Vagina (tissue), 2 donors: ENCODE results near the gene LGALS1. TPM values are rescaled to one million over a fixed set of nuclear protein-coding genes. Genes with fewer than 3 reads are reported as not detected.
"Not testable (repeated sequence)": the region's sequence is repeated elsewhere in the genome, so short reads cannot be mapped to it uniquely, and the experiment has no call there.

ENCODE experiments used
- DNase-seq, 2 donors: peaks; one replicate each; pipeline ENCODE4 v3.0.0-alpha.2; 2017; ENCODE audit errors: extremely low spot score in 2 of 2
- H3K27ac ChIP-seq: fragments of 200-600 bp; sonication (generic); one replicate; pipeline ENCODE4 v1.5.1; 2019
- H3K27me3 ChIP-seq: fragments of 200-600 bp; sonication (generic); one replicate; pipeline ENCODE4 v1.5.1; 2019
- H3K36me3 ChIP-seq, 2 donors: fragments of 200-600 bp; sonication (generic); one replicate each; pipeline ENCODE4 v1.5.1; 2017 to 2019
- H3K4me1 ChIP-seq: fragments of 200-600 bp; sonication (generic); one replicate; pipeline ENCODE4 v1.5.1; 2019
- H3K4me3 ChIP-seq, 2 donors: fragments of 200-600 bp; sonication (generic); 1 replicate in 1 of 2; 2 replicates in 1 of 2; pipeline ENCODE4 v1.5.1; 2016 to 2019
- H3K9me3 ChIP-seq: fragments of 200-600 bp; sonication (generic); one replicate; pipeline ENCODE4 v1.5.1; 2019
- POLR2A ChIP-seq, 2 donors: fragments of 450-650 bp; IDR thresholded peaks; one replicate each; pipeline ENCODE4 v1.6.1; 2017; ENCODE audit warnings: antibody characterized with exemption in 2 of 2, mild to moderate bottlenecking in 2 of 2, moderate library complexity in 2 of 2
- POLR2AphosphoS5 ChIP-seq, 2 donors: sonication (generic); formaldehyde crosslinking; IDR thresholded peaks; one replicate each; pipeline ENCODE4 v1.9.0; 2017; ENCODE audit warnings: antibody characterized with exemption in 2 of 2, mild to moderate bottlenecking in 2 of 2, low read depth in 1 of 2; ENCODE audit not compliant: insufficient read depth in 1 of 2
- intact Hi-C: fragments of 100-400 bp; cut with DNase I; formaldehyde crosslinking; loops from one replicate; pipeline ENCODE4 v1.15.1; 2023
- total RNA-seq: library from RNA; depleted of rRNA; stranded (reverse); fragments of >200 nt; gene quantifications from one replicate; pipeline ENCODE4 v1.2.3, GENCODE V29; 2016
- TF ChIP-seq, protein P1 (sequence below), 3 experiments: fragments of 450-650 bp in 2 of 3; fragments of 200-600 bp in 1 of 3; sonication (generic) in 1 of 3; IDR thresholded peaks; one replicate each; pipeline ENCODE4 v1.5.1; 2017 to 2019; ENCODE audit warnings: antibody characterized with exemption in 3 of 3, mild to moderate bottlenecking in 2 of 3, moderate library complexity in 2 of 3

Gene LGALS1
- total RNA-seq, 1 donor from 2014 or later, result 1,638 TPM

DNA sequence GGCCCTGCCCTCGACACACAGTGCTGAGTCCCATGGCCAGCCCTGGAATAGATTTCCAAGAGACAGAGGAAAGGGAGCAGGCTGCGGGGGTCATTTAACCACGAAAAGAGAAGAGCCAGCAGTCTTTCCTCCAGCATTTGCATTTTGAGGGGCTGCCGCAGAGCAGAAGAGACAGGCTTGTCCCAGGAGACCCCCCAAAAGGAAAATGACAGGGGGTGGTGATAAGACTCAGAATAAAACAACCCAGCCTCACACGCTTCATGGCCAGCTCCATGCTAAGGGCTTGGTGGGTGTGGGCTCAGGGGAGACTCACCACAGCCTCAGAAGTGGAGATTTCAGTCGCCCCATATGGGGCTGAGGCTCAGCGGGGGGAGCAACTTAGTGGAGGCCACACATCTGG is 38.3 kb downstream of the LGALS1 start:
- Histone ChIP-seq H3K27ac (no peak overlapping the region), H3K9me3 (no peaks in the 10 kb centered on the region), H3K4me3 (no peak overlapping the region), H3K27me3 (no peaks in the 10 kb centered on the region), H3K36me3 (no peaks in the 10 kb centered on the region), H3K4me1 (no peaks in the 10 kb centered on the region)
- no peak for DNase-seq
- no peak for TF ChIP-seq POLR2AphosphoS5 (IDR thresholded peaks at IDR 0.05; ENCODE audit: insufficient read depth in 1 of 2, low read depth in 1 of 2)
- intact Hi-C loops, result no loop called here

DNA sequence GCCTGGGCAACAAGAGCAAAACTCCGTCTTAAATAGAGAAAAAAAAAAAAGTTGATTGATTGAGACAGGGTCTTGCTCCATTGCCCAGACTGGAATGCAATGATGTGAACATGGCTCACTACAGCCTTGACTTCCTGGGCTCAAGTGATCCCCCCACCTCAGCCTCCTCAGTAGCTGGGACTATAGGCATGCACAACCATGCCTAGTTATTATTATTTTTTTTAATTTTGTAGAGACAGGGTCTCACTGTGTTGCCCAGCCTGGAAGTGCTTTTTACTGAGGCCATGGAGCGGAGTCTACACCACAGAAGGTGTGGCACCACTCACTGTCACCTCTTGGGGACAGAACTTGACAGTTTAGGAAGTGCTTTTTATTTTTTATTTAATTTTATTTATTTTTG is 39.2 kb downstream of the LGALS1 start:
- H3K4me1 ChIP-seq, result no peaks in the 10 kb centered on the region
- intact Hi-C loops, result no loop called here
- no peaks in the 10 kb centered on the region for H3K27me3 ChIP-seq
- H3K4me3 ChIP-seq, result no peak overlapping the region
- H3K9me3 ChIP-seq, result no peaks in the 10 kb centered on the region
- no peaks in the 10 kb centered on the region for H3K36me3 ChIP-seq
- no peak for DNase-seq
- no peak overlapping the region for H3K27ac ChIP-seq
- TF ChIP-seq POLR2A (IDR thresholded peaks at IDR 0.05), result no peak
- TF ChIP-seq, protein P1, sequence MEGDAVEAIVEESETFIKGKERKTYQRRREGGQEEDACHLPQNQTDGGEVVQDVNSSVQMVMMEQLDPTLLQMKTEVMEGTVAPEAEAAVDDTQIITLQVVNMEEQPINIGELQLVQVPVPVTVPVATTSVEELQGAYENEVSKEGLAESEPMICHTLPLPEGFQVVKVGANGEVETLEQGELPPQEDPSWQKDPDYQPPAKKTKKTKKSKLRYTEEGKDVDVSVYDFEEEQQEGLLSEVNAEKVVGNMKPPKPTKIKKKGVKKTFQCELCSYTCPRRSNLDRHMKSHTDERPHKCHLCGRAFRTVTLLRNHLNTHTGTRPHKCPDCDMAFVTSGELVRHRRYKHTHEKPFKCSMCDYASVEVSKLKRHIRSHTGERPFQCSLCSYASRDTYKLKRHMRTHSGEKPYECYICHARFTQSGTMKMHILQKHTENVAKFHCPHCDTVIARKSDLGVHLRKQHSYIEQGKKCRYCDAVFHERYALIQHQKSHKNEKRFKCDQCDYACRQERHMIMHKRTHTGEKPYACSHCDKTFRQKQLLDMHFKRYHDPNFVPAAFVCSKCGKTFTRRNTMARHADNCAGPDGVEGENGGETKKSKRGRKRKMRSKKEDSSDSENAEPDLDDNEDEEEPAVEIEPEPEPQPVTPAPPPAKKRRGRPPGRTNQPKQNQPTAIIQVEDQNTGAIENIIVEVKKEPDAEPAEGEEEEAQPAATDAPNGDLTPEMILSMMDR (IDR thresholded peaks at IDR 0.05), result no peak
- TF ChIP-seq POLR2AphosphoS5 (IDR thresholded peaks at IDR 0.05; ENCODE audit: insufficient read depth in 1 of 2, low read depth in 1 of 2), result no peak

DNA sequence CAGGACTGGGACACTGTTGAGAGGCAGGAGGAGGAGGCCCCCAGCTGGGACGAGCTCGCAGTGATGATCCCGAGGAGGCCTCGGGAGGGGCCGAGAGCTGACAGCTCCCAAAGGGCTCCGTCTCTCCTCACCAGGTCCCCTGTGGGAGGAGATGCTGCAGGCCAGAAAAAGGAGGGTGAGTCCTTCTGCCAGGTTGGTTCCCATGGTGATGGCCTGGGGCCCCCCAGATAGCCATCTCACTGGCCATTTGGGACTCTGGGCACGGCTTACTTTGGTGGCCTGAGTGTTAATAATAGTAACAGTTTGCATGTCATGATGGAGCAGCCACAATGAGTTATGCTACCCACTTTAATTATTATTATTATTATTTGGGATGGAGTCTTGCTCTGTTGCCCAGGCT is 40.3 kb downstream of the LGALS1 start:
- TF ChIP-seq POLR2A (IDR thresholded peaks at IDR 0.05) (no peak), POLR2AphosphoS5 (IDR thresholded peaks at IDR 0.05; ENCODE audit: insufficient read depth in 1 of 2, low read depth in 1 of 2) (no peak)
- TF ChIP-seq, protein P1 (IDR thresholded peaks at IDR 0.05), result no peak
- Histone ChIP-seq H3K4me3 (no peak overlapping the region), H3K27me3 (no peaks in the 10 kb centered on the region), H3K4me1 (no peaks in the 10 kb centered on the region), H3K9me3 (no peaks in the 10 kb centered on the region), H3K27ac (no peak overlapping the region), H3K36me3 (no peaks in the 10 kb centered on the region)
- DNase-seq, result no peak
- intact Hi-C loops, result no loop called here

DNA sequence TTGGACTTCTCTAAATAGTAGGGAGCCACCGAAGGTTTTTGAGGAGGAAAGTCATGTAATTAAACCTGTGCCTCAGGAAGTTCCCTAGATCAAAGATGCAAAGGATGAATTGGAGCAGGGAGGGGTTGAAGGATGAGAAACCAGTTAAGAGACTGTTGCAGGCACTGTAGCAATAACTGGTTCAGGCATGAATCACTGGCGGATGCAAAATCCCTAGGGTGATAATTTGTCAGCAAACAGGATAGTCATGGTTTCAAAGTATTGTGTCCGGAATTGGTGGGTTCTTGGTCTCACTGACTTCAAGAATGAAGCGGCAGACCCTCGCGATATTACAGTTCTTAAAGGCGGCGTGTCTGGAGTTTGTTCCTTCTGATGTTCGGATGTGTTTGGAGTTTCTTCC is 41.3 kb downstream of the LGALS1 start:
- intact Hi-C loops, result no loop called here
- no peaks in the 10 kb centered on the region for H3K9me3 ChIP-seq
- H3K36me3 ChIP-seq, result no peaks in the 10 kb centered on the region
- TF ChIP-seq POLR2A (IDR thresholded peaks at IDR 0.05), result no peak
- TF ChIP-seq, protein P1 (IDR thresholded peaks at IDR 0.05), result no peak
- TF ChIP-seq POLR2AphosphoS5 (IDR thresholded peaks at IDR 0.05; ENCODE audit: insufficient read depth in 1 of 2, low read depth in 1 of 2), result no peak
- DNase-seq, result no peak
- H3K4me1 ChIP-seq, result no peaks in the 10 kb centered on the region
- H3K27ac ChIP-seq, result no peak overlapping the region
- no peak overlapping the region for H3K4me3 ChIP-seq
- no peaks in the 10 kb centered on the region for H3K27me3 ChIP-seq

DNA sequence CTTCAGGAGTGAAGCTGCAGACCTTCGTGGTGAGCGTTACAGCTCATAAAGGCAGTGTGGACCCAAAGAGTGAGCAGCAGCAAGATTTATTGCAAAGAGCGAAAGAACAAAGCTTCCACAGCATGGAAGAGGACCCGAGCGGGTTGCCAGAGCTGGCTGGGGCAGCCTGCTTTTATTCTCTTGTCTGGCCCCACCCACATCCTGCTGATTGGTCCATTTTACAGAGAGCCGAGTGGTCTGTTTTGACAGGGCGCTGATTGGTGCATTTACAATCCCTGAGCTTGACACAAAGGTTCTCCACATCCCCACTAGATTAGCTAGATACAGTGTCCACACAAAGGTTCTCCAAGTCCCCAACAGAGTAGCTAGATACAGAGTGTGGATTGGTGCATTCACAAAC is 41.8 kb downstream of the LGALS1 start:
- H3K9me3 ChIP-seq, H3K27me3 ChIP-seq, H3K4me3 ChIP-seq, DNase-seq, H3K4me1 ChIP-seq, H3K36me3 ChIP-seq, H3K27ac ChIP-seq, intact Hi-C loops: not testable (repeated sequence)

DNA sequence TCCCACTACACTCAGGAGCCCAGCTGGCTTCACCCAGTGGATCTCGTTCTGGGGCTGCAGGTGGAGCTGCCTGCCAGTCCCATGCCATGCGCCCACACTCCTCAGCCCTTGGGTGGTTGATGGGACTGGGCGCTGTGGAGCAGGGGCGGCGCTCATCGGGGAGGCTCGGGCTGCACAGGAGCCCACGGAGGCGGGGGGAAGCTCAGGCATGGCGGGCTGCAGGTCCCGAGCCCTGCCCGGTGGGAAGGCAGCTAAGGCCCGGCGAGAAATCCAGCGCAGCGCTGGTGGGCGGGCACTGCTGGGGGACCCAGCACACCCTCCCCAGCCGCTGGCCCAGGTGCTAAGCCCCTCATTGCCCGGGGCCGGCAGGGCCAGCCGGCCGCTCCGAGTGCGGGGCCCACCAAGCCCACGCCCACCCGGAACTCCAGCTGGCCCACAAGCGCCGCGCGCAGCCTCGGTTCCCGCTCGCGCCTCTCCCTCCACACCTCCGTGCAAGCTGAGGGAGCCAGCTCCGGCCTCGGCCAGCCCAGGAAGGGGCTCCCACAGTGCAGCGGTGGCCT is 42.4 kb downstream of the LGALS1 start:
- H3K4me3 ChIP-seq, H3K9me3 ChIP-seq, intact Hi-C loops, H3K27me3 ChIP-seq, H3K4me1 ChIP-seq, DNase-seq, H3K27ac ChIP-seq, H3K36me3 ChIP-seq: not testable (repeated sequence)
